ENCODE data around the gene ZNF35. TPM values are rescaled to one million over a fixed set of nuclear protein-coding genes. Genes with fewer than 3 reads are reported as not detected.

The ZNF35 gene
- total RNA-seq, 1 experiment from 2014 or later = 12.0 TPM

GRCh38 chr3:44674211-44674610 lies 25.7 kb downstream of the ZNF35 start:
- Histone ChIP-seq H3K36me3 (ENCODE audit: low read depth, low read length) (no peaks in the 10 kb centered on the region), H3K4me1 (ENCODE audit: insufficient read depth, low read length) (no peaks in the 10 kb centered on the region), H4K20me1 (ENCODE audit: low read length) (no peaks in the 10 kb centered on the region), H3K9me3 (ENCODE audit: low read length) (no peaks in the 10 kb centered on the region), H3K9me2 (replicated peaks; ENCODE audit: low read length) (no peaks in the 10 kb centered on the region), H3K4me3 (ENCODE audit: low read length) (no peak overlapping the region), H3K27me3 (ENCODE audit: low read length) (no peaks in the 10 kb centered on the region), H3F3A (ENCODE audit: low read length, unreplicated experiment) (no peaks in the 10 kb centered on the region), H2AFZ (ENCODE audit: low read length) (no peak overlapping the region), H3K9ac (ENCODE audit: low read length) (no peak overlapping the region), H3K4me2 (ENCODE audit: low read length) (no peak overlapping the region), H3K79me2 (ENCODE audit: low read length) (no peaks in the 10 kb centered on the region), H3K27ac (ENCODE audit: low read length) (no peak overlapping the region)
- CTCF ChIA-PET = no interaction called here
- no TSS peak for BruUV-seq (replicated peaks)
- ATAC-seq (no peak), DNase-seq (no peak)
- TF ChIP-seq EZH2 (IDR thresholded peaks at IDR 0.05; ENCODE audit: low read length, unreplicated experiment) (no peak), EZH2phosphoT487 (IDR thresholded peaks at IDR 0.05; ENCODE audit: borderline replicate concordance, low read length) (no peak)
- TF ChIP-seq, protein P1, sequence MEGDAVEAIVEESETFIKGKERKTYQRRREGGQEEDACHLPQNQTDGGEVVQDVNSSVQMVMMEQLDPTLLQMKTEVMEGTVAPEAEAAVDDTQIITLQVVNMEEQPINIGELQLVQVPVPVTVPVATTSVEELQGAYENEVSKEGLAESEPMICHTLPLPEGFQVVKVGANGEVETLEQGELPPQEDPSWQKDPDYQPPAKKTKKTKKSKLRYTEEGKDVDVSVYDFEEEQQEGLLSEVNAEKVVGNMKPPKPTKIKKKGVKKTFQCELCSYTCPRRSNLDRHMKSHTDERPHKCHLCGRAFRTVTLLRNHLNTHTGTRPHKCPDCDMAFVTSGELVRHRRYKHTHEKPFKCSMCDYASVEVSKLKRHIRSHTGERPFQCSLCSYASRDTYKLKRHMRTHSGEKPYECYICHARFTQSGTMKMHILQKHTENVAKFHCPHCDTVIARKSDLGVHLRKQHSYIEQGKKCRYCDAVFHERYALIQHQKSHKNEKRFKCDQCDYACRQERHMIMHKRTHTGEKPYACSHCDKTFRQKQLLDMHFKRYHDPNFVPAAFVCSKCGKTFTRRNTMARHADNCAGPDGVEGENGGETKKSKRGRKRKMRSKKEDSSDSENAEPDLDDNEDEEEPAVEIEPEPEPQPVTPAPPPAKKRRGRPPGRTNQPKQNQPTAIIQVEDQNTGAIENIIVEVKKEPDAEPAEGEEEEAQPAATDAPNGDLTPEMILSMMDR (conservative IDR thresholded peaks at IDR 0.05; ENCODE audit: low read depth, low read length) = no peak
- POLR2A ChIA-PET (ENCODE audit: unreplicated experiment) = no interaction called here
- intact Hi-C loops (cut with micrococcal nuclease) = no loop called here

- no peak overlapping the region for H2AFZ ChIP-seq (ENCODE audit: low read length)
- H3K9me2 ChIP-seq (replicated peaks; ENCODE audit: low read length) = no peaks in the 10 kb centered on the region
- 0 out of 2 replicates have a peak, but pooled peaks cover 3% of the 10 kb centered on the region for H3K9me3 ChIP-seq (ENCODE audit: low read length)
- no peak for DNase-seq
- no peaks in the 10 kb centered on the region for H3K79me2 ChIP-seq (ENCODE audit: low read length)
- no peak for TF ChIP-seq EZH2 (IDR thresholded peaks at IDR 0.05; ENCODE audit: low read length, unreplicated experiment)
- TF ChIP-seq EZH2phosphoT487 (IDR thresholded peaks at IDR 0.05; ENCODE audit: borderline replicate concordance, low read length) = no peak
- TF ChIP-seq, protein P1 (conservative IDR thresholded peaks at IDR 0.05; ENCODE audit: low read depth, low read length) = no peak
- intact Hi-C loops (cut with micrococcal nuclease) = no loop called here
- no peak overlapping the region for H3K9ac ChIP-seq (ENCODE audit: low read length)
- POLR2A ChIA-PET (ENCODE audit: unreplicated experiment) = no interaction called here
- no peak overlapping the region for H3K4me3 ChIP-seq (ENCODE audit: low read length)
- H3K36me3 ChIP-seq (ENCODE audit: low read depth, low read length) = no peaks in the 10 kb centered on the region
- CTCF ChIA-PET = no interaction called here
- H4K20me1 ChIP-seq (ENCODE audit: low read length) = no peaks in the 10 kb centered on the region
- BruUV-seq (replicated peaks) = no TSS peak
- ATAC-seq = no peak
- H3K27me3 ChIP-seq (ENCODE audit: low read length) = no peaks in the 10 kb centered on the region
- H3K4me2 ChIP-seq (ENCODE audit: low read length) = no peak overlapping the region
- no peak overlapping the region for H3K27ac ChIP-seq (ENCODE audit: low read length)
- H3F3A ChIP-seq (ENCODE audit: low read length, unreplicated experiment) = no peaks in the 10 kb centered on the region
- H3K4me1 ChIP-seq (ENCODE audit: insufficient read depth, low read length) = no peaks in the 10 kb centered on the region
Measured at GRCh38 chr3:44678480-44679116, 30.1 kb downstream of the ZNF35 start.

GRCh38 chr3:44680921-44681455 lies 32.5 kb downstream of the ZNF35 start:
- TF ChIP-seq EZH2 (IDR thresholded peaks at IDR 0.05; ENCODE audit: low read length, unreplicated experiment) (no peak), EZH2phosphoT487 (IDR thresholded peaks at IDR 0.05; ENCODE audit: borderline replicate concordance, low read length) (no peak)
- TF ChIP-seq, protein P1 (conservative IDR thresholded peaks at IDR 0.05; ENCODE audit: low read depth, low read length) = no peak
- no peak for ATAC-seq
- intact Hi-C loops (cut with micrococcal nuclease) = no loop called here
- Histone ChIP-seq H3K9me2 (replicated peaks; ENCODE audit: low read length) (no peaks in the 10 kb centered on the region), H3K9me3 (ENCODE audit: low read length) (0 out of 2 replicates have a peak, but pooled peaks cover 3% of the 10 kb centered on the region), H3K27me3 (ENCODE audit: low read length) (no peaks in the 10 kb centered on the region), H3K36me3 (ENCODE audit: low read depth, low read length) (no peaks in the 10 kb centered on the region), H3K27ac (ENCODE audit: low read length) (no peak overlapping the region), H4K20me1 (ENCODE audit: low read length) (no peaks in the 10 kb centered on the region), H3K9ac (ENCODE audit: low read length) (no peak overlapping the region), H3K4me2 (ENCODE audit: low read length) (no peak overlapping the region), H3K4me3 (ENCODE audit: low read length) (no peak overlapping the region), H2AFZ (ENCODE audit: low read length) (no peak overlapping the region), H3K4me1 (ENCODE audit: insufficient read depth, low read length) (no peaks in the 10 kb centered on the region), H3F3A (ENCODE audit: low read length, unreplicated experiment) (no peaks in the 10 kb centered on the region), H3K79me2 (ENCODE audit: low read length) (no peaks in the 10 kb centered on the region)
- DNase-seq = no peak
- POLR2A ChIA-PET (ENCODE audit: unreplicated experiment) = no interaction called here
- CTCF ChIA-PET = no interaction called here
- no TSS peak for BruUV-seq (replicated peaks)
